ENCODE data around the gene NFYB. TPM values are rescaled to one million over a fixed set of nuclear protein-coding genes. Genes with fewer than 3 reads are reported as not detected.

The NFYB gene
- total RNA-seq, 1 experiment from 2014 or later, result 27.0 TPM

DNA sequence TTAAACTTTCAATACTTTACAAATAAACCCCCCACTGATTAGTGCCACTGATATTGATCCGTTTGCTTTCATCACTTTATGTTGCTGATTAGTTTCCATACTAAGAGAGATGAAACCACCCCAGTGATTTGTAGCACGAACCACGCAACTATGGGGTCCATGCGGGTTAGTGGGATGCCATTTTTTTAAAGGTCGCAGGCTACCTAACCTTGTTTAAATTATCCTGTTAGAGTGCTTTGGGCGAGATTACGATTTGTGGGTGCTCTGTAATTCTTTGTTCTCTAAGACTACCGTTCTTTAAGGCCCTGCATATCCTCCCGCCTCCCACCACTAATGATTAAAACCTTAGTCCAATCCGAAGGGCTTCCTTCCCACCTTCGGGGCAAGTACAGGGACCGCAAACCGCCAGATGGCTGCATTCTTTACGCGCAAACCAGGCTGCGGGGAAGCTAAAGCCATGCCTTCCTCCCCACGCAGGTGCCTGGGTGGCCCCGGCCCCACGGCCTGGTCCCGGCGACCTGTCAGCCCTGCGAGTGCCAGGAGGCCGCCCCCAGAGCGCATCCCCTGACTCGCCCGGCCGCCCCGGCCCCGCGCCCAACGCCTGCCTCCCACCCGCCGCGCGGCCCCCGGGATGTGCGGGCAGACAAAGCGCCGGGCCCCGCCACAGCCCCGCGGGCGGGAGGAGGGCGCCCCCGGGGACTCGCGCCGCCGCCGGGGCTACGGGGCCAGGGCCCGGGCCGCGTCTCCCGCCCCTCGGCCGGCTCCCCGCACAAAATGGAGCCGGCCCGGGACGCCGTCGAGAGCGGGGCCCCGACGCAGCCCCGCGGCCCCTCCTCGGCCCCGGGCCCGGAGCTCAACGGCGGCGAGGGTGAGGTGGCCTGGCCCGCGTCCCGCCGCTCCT, 759 bp downstream of the NFYB start:
- H2AFZ ChIP-seq (ENCODE audit: low read length), result 0 out of 2 replicates have a peak overlapping the region, but pooled peaks have one; percentile 3
- H3K4me1 ChIP-seq (ENCODE audit: low read length), result peaks cover 41% of the 10 kb centered on the region
- peaks cover 8% of the 10 kb centered on the region; the same call in 1 of the 2 replicates for H3K36me3 ChIP-seq (ENCODE audit: insufficient read depth, low read length)
- no peaks in the 10 kb centered on the region for H3K9me3 ChIP-seq (ENCODE audit: low read length)
- no peaks in the 10 kb centered on the region for H4K20me1 ChIP-seq (ENCODE audit: insufficient read depth, low read depth, low read length)
- H3K27ac ChIP-seq (ENCODE audit: low read length), result peak overlapping the region; percentile 75
- H3K4me3 ChIP-seq (ENCODE audit: low read length), result peak overlapping the region; percentile 92
- peak overlapping the region; percentile 83 for H3K4me2 ChIP-seq (ENCODE audit: low read depth, low read length, poor library complexity, severe bottlenecking)
- peaks cover 51% of the 10 kb centered on the region for H3K79me2 ChIP-seq (ENCODE audit: low read length)
- peak; percentile 78 for DNase-seq
- H3K27me3 ChIP-seq (ENCODE audit: low read length), result no peaks in the 10 kb centered on the region
- no peaks in the 10 kb centered on the region for H3K9me2 ChIP-seq (replicated peaks; ENCODE audit: insufficient read depth, low read length)
- peak overlapping the region; percentile 90 for H3K9ac ChIP-seq (ENCODE audit: low read length)

DNA sequence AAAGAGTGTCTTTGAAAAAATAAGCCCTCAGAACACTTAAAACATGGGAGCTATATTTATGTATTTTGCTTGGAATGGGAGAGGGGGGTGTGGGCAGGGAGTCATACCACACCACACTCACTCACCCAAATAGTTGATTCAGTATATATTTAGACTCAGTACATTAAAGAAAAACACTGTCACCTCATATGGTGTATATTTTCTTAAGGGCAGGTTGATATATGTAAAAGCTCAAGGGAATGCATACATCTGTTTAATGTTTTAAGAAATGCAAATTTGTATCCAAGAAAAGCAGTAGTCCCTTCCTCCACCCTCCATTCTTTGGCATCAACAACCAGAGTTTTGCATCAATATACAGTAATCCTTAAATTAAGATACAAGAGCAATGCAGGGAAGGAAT, 1.4 kb downstream of the NFYB start:
- Histone ChIP-seq H3K9me3 (ENCODE audit: low read length) (no peaks in the 10 kb centered on the region), H4K20me1 (ENCODE audit: insufficient read depth, low read depth, low read length) (no peaks in the 10 kb centered on the region), H3K27me3 (ENCODE audit: low read length) (no peaks in the 10 kb centered on the region), H3K4me3 (ENCODE audit: low read length) (peak overlapping the region; percentile 92), H3K36me3 (ENCODE audit: insufficient read depth, low read length) (peaks cover 14% of the 10 kb centered on the region; the same call in 1 of the 2 replicates), H3K79me2 (ENCODE audit: low read length) (peaks cover 58% of the 10 kb centered on the region), H3K9ac (ENCODE audit: low read length) (peak overlapping the region; percentile 90), H3K27ac (ENCODE audit: low read length) (peak overlapping the region; percentile 75), H3K4me1 (ENCODE audit: low read length) (peaks cover 41% of the 10 kb centered on the region), H3K4me2 (ENCODE audit: low read depth, low read length, poor library complexity, severe bottlenecking) (peak overlapping the region; percentile 83), H2AFZ (ENCODE audit: low read length) (no peak overlapping the region), H3K9me2 (replicated peaks; ENCODE audit: insufficient read depth, low read length) (no peaks in the 10 kb centered on the region)
- DNase-seq, result peak; percentile 69

DNA sequence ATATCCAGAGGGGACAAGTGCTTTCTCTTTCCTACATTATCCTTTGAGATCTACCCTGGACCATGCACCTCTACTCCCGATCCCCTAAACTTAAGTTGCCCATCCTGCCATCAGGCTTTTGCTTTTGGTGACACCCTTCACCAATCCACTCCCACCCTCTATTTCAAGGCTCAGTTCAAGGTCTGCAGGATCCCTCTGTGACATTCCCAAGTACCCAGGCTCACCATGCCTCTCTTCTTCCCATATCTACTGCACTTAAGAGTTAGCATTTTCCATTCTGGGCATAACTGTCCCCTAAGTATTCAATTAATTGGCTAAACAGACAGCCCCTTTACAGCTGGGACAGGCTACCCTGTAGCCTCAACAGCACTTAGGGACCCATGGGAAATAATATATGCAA, 3.1 kb downstream of the NFYB start:
- Histone ChIP-seq H3K4me3 (ENCODE audit: low read length) (no peak overlapping the region), H2AFZ (ENCODE audit: low read length) (no peak overlapping the region), H3K79me2 (ENCODE audit: low read length) (peaks cover 74% of the 10 kb centered on the region), H3K9me3 (ENCODE audit: low read length) (no peaks in the 10 kb centered on the region), H3K9me2 (replicated peaks; ENCODE audit: insufficient read depth, low read length) (no peaks in the 10 kb centered on the region), H3K36me3 (ENCODE audit: insufficient read depth, low read length) (peaks cover 19% of the 10 kb centered on the region; the same call in 1 of the 2 replicates), H4K20me1 (ENCODE audit: insufficient read depth, low read depth, low read length) (no peaks in the 10 kb centered on the region), H3K27me3 (ENCODE audit: low read length) (no peaks in the 10 kb centered on the region), H3K4me2 (ENCODE audit: low read depth, low read length, poor library complexity, severe bottlenecking) (peak overlapping the region; percentile 83), H3K27ac (ENCODE audit: low read length) (peak overlapping the region; percentile 75), H3K9ac (ENCODE audit: low read length) (no peak overlapping the region), H3K4me1 (ENCODE audit: low read length) (peaks cover 41% of the 10 kb centered on the region)
- no peak for DNase-seq

DNA sequence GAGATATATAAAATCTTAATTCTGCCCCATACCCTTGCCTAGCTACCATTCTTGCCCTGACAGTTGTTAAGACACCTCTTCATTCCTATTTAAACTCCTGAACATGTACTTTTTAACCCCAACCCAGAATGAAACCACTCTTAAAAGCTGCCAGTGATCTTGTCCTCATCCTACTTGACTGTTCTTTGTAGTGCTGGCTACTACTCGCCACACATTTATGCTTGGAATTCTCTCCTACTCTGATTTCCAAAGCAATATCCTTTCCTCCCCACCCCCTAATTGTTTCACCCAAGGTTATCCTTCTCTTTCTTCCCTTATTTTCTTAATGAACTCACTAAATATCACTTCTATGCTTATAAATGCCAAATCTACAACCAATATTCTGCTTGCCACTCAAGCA, 4.1 kb downstream of the NFYB start:
- no peak overlapping the region; the same call in 1 of the 2 replicates for H3K9ac ChIP-seq (ENCODE audit: low read length)
- DNase-seq, result no peak
- H2AFZ ChIP-seq (ENCODE audit: low read length), result no peak overlapping the region
- H4K20me1 ChIP-seq (ENCODE audit: insufficient read depth, low read depth, low read length), result no peaks in the 10 kb centered on the region
- peaks cover 82% of the 10 kb centered on the region for H3K79me2 ChIP-seq (ENCODE audit: low read length)
- no peaks in the 10 kb centered on the region for H3K9me3 ChIP-seq (ENCODE audit: low read length)
- no peaks in the 10 kb centered on the region for H3K9me2 ChIP-seq (replicated peaks; ENCODE audit: insufficient read depth, low read length)
- H3K4me2 ChIP-seq (ENCODE audit: low read depth, low read length, poor library complexity, severe bottlenecking), result no peak overlapping the region
- no peaks in the 10 kb centered on the region for H3K27me3 ChIP-seq (ENCODE audit: low read length)
- peaks cover 24% of the 10 kb centered on the region; the same call in 1 of the 2 replicates for H3K36me3 ChIP-seq (ENCODE audit: insufficient read depth, low read length)
- H3K27ac ChIP-seq (ENCODE audit: low read length), result no peak overlapping the region
- peaks cover 40% of the 10 kb centered on the region for H3K4me1 ChIP-seq (ENCODE audit: low read length)
- H3K4me3 ChIP-seq (ENCODE audit: low read length), result no peak overlapping the region

DNA sequence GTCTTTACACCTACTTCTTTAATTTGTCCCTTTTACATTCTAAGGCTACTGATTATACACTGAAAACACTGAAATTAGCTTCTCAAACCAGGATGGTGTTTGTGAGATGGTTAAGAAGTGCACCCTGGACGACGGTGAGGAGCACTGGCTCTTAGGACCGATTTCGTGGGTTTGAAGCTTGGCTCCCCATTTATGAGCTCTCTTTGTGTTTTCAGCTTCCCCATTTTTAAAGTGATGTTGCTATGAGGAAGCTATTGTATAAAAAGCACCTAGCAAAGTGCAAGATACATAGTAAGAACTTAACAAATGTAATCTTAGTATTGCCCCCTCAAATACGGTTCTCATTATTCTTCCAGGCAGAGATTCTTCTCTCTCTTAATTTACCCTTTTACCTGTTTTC, 4.7 kb downstream of the NFYB start:
- Histone ChIP-seq H3K36me3 (ENCODE audit: insufficient read depth, low read length) (peaks cover 25% of the 10 kb centered on the region; the same call in 1 of the 2 replicates), H4K20me1 (ENCODE audit: insufficient read depth, low read depth, low read length) (no peaks in the 10 kb centered on the region), H3K9me2 (replicated peaks; ENCODE audit: insufficient read depth, low read length) (no peaks in the 10 kb centered on the region), H3K4me3 (ENCODE audit: low read length) (no peak overlapping the region), H3K4me2 (ENCODE audit: low read depth, low read length, poor library complexity, severe bottlenecking) (no peak overlapping the region), H3K9ac (ENCODE audit: low read length) (no peak overlapping the region), H3K27me3 (ENCODE audit: low read length) (no peaks in the 10 kb centered on the region), H3K4me1 (ENCODE audit: low read length) (peaks cover 35% of the 10 kb centered on the region), H3K9me3 (ENCODE audit: low read length) (no peaks in the 10 kb centered on the region), H3K79me2 (ENCODE audit: low read length) (peaks cover 84% of the 10 kb centered on the region), H2AFZ (ENCODE audit: low read length) (no peak overlapping the region), H3K27ac (ENCODE audit: low read length) (no peak overlapping the region)
- DNase-seq, result peak; percentile 46

DNA sequence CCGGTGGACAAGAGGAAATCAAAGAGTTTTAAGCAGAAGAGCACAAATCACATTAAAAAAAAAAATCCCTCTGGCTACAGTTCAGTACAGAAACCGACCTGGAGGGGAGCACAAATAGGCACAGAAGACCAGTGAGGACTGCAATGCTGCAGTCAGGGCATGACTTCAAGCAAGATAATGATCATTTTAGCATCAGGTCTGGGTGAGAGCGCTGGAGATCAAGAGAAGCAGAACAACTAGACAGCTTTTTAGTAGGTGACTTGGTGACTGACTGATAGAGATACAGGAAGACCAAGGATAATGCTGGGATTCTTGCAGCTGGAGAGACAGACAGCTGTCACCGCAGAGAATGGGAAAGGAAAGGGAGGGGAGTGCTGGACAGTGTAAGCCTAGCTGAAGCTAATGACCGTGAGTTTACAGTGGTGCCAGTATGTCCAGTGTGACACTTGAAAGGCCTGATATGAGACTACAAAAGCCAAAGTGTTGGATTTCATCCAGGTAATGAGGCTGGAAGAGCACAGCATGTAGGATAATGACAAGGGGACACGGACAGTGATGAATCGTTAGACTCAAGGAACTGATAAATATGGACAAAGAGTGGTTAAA, 5.6 kb downstream of the NFYB start:
- DNase-seq, result no peak
- Histone ChIP-seq H3K4me3 (ENCODE audit: low read length) (no peak overlapping the region), H4K20me1 (ENCODE audit: insufficient read depth, low read depth, low read length) (no peaks in the 10 kb centered on the region), H3K9me2 (replicated peaks; ENCODE audit: insufficient read depth, low read length) (no peaks in the 10 kb centered on the region), H3K36me3 (ENCODE audit: insufficient read depth, low read length) (peaks cover 30% of the 10 kb centered on the region; the same call in 1 of the 2 replicates), H3K79me2 (ENCODE audit: low read length) (peaks cover 84% of the 10 kb centered on the region), H3K4me2 (ENCODE audit: low read depth, low read length, poor library complexity, severe bottlenecking) (no peak overlapping the region), H3K9me3 (ENCODE audit: low read length) (no peaks in the 10 kb centered on the region), H3K4me1 (ENCODE audit: low read length) (peaks cover 34% of the 10 kb centered on the region), H3K27me3 (ENCODE audit: low read length) (no peaks in the 10 kb centered on the region), H2AFZ (ENCODE audit: low read length) (no peak overlapping the region), H3K9ac (ENCODE audit: low read length) (no peak overlapping the region), H3K27ac (ENCODE audit: low read length) (no peak overlapping the region)

DNA sequence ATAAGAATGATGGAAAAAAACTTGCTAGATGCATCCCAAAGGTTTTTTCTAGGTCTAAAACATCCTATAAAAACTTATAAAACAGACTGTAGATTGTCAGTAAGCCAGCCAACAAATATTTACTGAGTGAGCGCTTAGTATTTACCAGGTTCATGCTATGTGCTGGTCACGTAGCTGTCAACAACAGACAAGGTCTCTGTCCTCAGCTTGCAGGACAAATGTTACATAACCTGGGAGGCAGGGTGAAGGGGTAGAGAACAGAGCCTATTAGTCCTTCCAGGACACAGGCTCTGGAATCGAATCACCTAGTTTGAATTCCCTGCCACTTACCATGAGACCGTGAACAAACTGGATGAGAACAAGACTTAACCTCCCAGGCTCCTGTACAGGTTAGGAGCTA, 6.4 kb downstream of the NFYB start:
- Histone ChIP-seq H3K4me1 (ENCODE audit: low read length) (peaks cover 30% of the 10 kb centered on the region), H2AFZ (ENCODE audit: low read length) (no peak overlapping the region), H3K27me3 (ENCODE audit: low read length) (no peaks in the 10 kb centered on the region), H3K9me3 (ENCODE audit: low read length) (no peaks in the 10 kb centered on the region), H3K27ac (ENCODE audit: low read length) (no peak overlapping the region), H3K79me2 (ENCODE audit: low read length) (peaks cover 76% of the 10 kb centered on the region), H3K9ac (ENCODE audit: low read length) (no peak overlapping the region), H4K20me1 (ENCODE audit: insufficient read depth, low read depth, low read length) (no peaks in the 10 kb centered on the region), H3K36me3 (ENCODE audit: insufficient read depth, low read length) (peaks cover 30% of the 10 kb centered on the region; the same call in 1 of the 2 replicates), H3K4me3 (ENCODE audit: low read length) (no peak overlapping the region), H3K4me2 (ENCODE audit: low read depth, low read length, poor library complexity, severe bottlenecking) (no peak overlapping the region), H3K9me2 (replicated peaks; ENCODE audit: insufficient read depth, low read length) (no peaks in the 10 kb centered on the region)
- DNase-seq, result no peak

DNA sequence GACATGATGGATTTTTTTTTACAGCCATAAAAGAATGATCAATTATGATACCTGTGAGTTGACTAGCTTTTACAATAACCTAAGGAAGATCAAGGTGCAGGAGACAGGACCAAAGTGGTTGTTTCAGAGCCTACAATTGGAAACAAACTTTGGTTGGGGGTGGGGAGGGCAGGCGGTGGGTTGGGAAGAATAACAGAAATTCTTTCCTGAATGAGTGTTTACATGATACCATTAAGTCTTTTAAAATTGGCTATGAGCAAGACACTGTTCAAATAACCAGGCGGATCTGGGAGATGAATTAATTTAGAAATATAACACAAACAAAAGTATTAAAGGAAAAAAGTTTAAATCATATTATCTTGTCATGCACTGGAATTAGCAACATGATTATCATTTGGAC, 7.2 kb downstream of the NFYB start:
- Histone ChIP-seq H3K4me1 (ENCODE audit: low read length) (peaks cover 22% of the 10 kb centered on the region), H3K36me3 (ENCODE audit: insufficient read depth, low read length) (peaks cover 38% of the 10 kb centered on the region), H3K4me3 (ENCODE audit: low read length) (no peak overlapping the region), H2AFZ (ENCODE audit: low read length) (no peak overlapping the region), H4K20me1 (ENCODE audit: insufficient read depth, low read depth, low read length) (no peaks in the 10 kb centered on the region), H3K27ac (ENCODE audit: low read length) (no peak overlapping the region), H3K9me3 (ENCODE audit: low read length) (no peaks in the 10 kb centered on the region), H3K27me3 (ENCODE audit: low read length) (no peaks in the 10 kb centered on the region), H3K4me2 (ENCODE audit: low read depth, low read length, poor library complexity, severe bottlenecking) (no peak overlapping the region), H3K9ac (ENCODE audit: low read length) (no peak overlapping the region), H3K79me2 (ENCODE audit: low read length) (peaks cover 67% of the 10 kb centered on the region), H3K9me2 (replicated peaks; ENCODE audit: insufficient read depth, low read length) (no peaks in the 10 kb centered on the region)
- no peak for DNase-seq

All from Karpas-422 (cell line).